Natural killer cell (primary cell): Measurements from ENCODE around the gene AXIN2. TPM values are rescaled to one million over a fixed set of nuclear protein-coding genes. Genes with fewer than 3 reads are reported as not detected.

Experiments used
- ATAC-seq, 3 donors: fragments of 150-1000 bp in 2 of 3; fragments of 200-7000 bp in 1 of 3; cut with Tn5 transposase; 1 replicate in 1 of 3; 2 replicates in 2 of 3; pipeline ENCODE4 v1.10.0; 2021; ENCODE audit warnings: mild to moderate bottlenecking in 2 of 3, moderate library complexity in 2 of 3
- DNase-seq, 2 donors: peaks; one replicate each; pipeline versions ENCODE4 v3.0.0 to v3.0.0-alpha.2; 2013 to 2021; ENCODE audit warnings: mixed read lengths in 1 of 2
- H3K27ac ChIP-seq: one replicate; pipeline ENCODE4 v1.5.1; 2013; ENCODE audit warnings: mild to moderate bottlenecking, low read length
- H3K27me3 ChIP-seq: one replicate; pipeline ENCODE4 v1.6.1; 2013; ENCODE audit warnings: low read length; ENCODE audit not compliant: control insufficient read depth, insufficient read depth
- H3K36me3 ChIP-seq: one replicate; pipeline ENCODE4 v1.6.1; 2013; ENCODE audit warnings: low read length; ENCODE audit not compliant: control insufficient read depth, insufficient read depth
- H3K4me1 ChIP-seq: one replicate; pipeline ENCODE4 v1.6.1; 2013; ENCODE audit warnings: low read length; ENCODE audit not compliant: control insufficient read depth, insufficient read depth
- H3K4me3 ChIP-seq: one replicate; pipeline ENCODE4 v1.5.1; 2013; ENCODE audit warnings: low read length
- H3K9me3 ChIP-seq: one replicate; pipeline ENCODE4 v1.6.1; 2013; ENCODE audit warnings: low read length; ENCODE audit not compliant: control insufficient read depth, insufficient read depth
- H3K27ac Mint-ChIP-seq, 2 donors: one replicate each; pipeline ENCODE4 v1.8.0; 2022; ENCODE audit warnings: mild to moderate bottlenecking in 2 of 2, mixed read lengths in 2 of 2, moderate library complexity in 1 of 2
- H3K27me3 Mint-ChIP-seq, 2 donors: one replicate each; pipeline ENCODE4 v1.8.0; 2022; ENCODE audit warnings: low read depth in 2 of 2, mixed read lengths in 2 of 2
- H3K36me3 Mint-ChIP-seq: one replicate; pipeline ENCODE4 v1.8.0; 2022; ENCODE audit warnings: mixed read lengths
- H3K4me1 Mint-ChIP-seq, 2 donors: one replicate each; pipeline ENCODE4 v1.8.0; 2022; ENCODE audit warnings: mixed read lengths in 2 of 2
- H3K4me3 Mint-ChIP-seq: one replicate; pipeline ENCODE4 v1.8.0; 2022; ENCODE audit warnings: mild to moderate bottlenecking, moderate library complexity, mixed read lengths
- H3K9me3 Mint-ChIP-seq, 2 donors: one replicate each; pipeline ENCODE4 v1.8.0; 2022; ENCODE audit warnings: mixed read lengths in 2 of 2
- CTCF ChIP-seq: fragments of 200-600 bp; IDR thresholded peaks from one replicate; pipeline ENCODE4 v1.8.0; 2022; ENCODE audit warnings: antibody characterized with exemption
- WGBS: methylation state at CpG from one replicate; pipeline ENCODE4 v1.1.7; 2013; ENCODE audit warnings: missing lambda C conversion rate; ENCODE audit not compliant: insufficient coverage; 5-methylcytosine and 5-hydroxymethylcytosine counted together
- intact Hi-C: fragments of 100-400 bp; cut with micrococcal nuclease; formaldehyde crosslinking; loops from one replicate; pipeline ENCODE4 v1.14.2; 2022
- total RNA-seq, 4 donors: library from RNA; stranded (reverse); fragments of 120-200 nt in 1 of 4; gene quantifications; one replicate each; pipeline versions ENCODE4 v1.2.3 to v1.2.4, GENCODE V29; 2013 to 2022

Gene AXIN2
- total RNA-seq, 3 donors from 2014 or later (not counting 1 experiment from before 2014, with no cell fraction given): 1.3 to 4.1 (median 1.7) TPM

DNA sequence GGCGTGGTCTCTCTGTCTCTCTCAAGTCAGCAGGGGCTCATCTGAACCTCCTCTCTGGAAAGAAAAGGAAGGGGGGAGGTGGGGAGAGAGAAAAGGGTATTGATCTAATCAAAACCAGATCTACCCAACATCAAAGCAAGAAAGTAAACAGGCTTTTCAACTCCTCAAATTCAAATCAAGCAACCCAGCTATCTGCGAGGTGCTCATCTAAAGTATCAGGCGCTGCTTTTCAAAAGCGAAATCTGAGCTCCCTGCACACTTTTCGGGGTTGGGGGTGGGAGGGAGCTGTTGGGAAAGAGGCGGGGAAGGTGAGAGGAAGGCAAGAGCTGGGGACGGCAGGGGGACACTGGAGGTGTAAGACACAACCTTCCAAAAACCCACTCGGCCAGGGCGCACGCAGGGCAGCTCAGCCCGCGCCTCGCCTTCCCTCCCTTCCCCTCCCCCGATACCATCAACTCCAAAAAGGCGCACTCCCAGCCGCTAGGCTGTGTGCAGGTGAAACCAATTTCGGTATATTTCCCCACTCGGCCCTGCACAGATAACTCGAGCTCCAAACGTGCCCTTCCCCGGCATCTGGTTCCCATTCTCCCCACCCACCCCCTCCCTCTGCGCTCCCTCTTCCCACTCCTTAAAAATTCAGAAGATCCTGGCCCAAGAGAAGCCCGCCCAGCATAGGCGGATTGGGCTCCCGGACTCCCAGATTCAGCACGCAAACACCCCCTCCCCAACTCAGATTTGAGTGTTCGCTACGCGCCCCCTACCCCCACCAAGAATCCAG is 2.6 kb downstream of the AXIN2 start:
- Histone ChIP-seq H3K27ac (no peak overlapping the region), H3K27me3 (peaks cover 8% of the 10 kb centered on the region), H3K36me3 (no peaks in the 10 kb centered on the region), H3K9me3 (no peaks in the 10 kb centered on the region), H3K4me1 (peaks cover 9% of the 10 kb centered on the region), H3K4me3 (peak overlapping the region; percentile 34)
- ATAC-seq: no peak
- Mint-ChIP-seq H3K9me3 (no peaks in the 10 kb centered on the region), H3K27ac (peak overlapping the region in 1 of 2 donors; percentile 7), H3K36me3 (no peaks in the 10 kb centered on the region), H3K4me3 (peak overlapping the region; percentile 76), H3K27me3 (peaks cover 9 to 15% of the 10 kb centered on the region in 2 donors), H3K4me1 (peaks cover 14 to 16% of the 10 kb centered on the region in 2 donors)
- TF ChIP-seq CTCF: no peak
- intact Hi-C loops: no loop called here
- peak in 1 of 2 donors; percentile 52 for DNase-seq
- WGBS: 10% methylated on average over 26 of the region's 29 CpGs

DNA sequence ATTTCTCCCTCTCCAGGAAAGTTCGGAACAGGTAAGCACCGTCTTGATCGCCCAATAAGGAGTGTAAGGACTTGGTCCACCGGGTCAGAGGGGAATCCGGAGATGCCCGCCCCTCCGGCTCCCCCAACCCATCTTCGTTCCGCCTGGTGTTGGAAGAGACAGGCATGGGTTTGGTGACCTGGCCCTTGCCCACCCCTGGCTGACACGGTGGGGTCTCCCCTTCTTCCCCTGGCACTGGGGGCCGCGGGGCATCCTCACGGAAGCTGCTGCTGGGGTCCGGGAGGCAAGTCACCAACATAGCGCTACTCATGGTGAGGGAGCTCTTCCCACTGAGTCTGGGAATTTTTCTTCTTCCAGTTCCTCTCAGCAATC is 3.2 kb downstream of the AXIN2 start:
- Histone ChIP-seq H3K9me3 (no peaks in the 10 kb centered on the region), H3K4me3 (no peak overlapping the region), H3K27ac (no peak overlapping the region), H3K4me1 (peaks cover 10% of the 10 kb centered on the region), H3K36me3 (no peaks in the 10 kb centered on the region), H3K27me3 (peaks cover 8% of the 10 kb centered on the region)
- Mint-ChIP-seq H3K4me3 (peak overlapping the region; percentile 31), H3K36me3 (no peaks in the 10 kb centered on the region), H3K27me3 (peaks cover 9 to 15% of the 10 kb centered on the region in 2 donors), H3K4me1 (peaks cover 14 to 16% of the 10 kb centered on the region in 2 donors), H3K9me3 (no peaks in the 10 kb centered on the region), H3K27ac (no peak overlapping the region)
- TF ChIP-seq CTCF: no peak
- intact Hi-C loops: no loop called here
- ATAC-seq (no peak), DNase-seq (no peak)
- WGBS: 63% methylated on average over 15 of the region's 15 CpGs

- Mint-ChIP-seq H3K27ac (no peak overlapping the region), H3K27me3 (peaks cover 9 to 15% of the 10 kb centered on the region in 2 donors), H3K4me1 (peaks cover 14 to 16% of the 10 kb centered on the region in 2 donors), H3K36me3 (no peaks in the 10 kb centered on the region), H3K4me3 (no peak overlapping the region), H3K9me3 (no peaks in the 10 kb centered on the region)
- Histone ChIP-seq H3K4me1 (peaks cover 10% of the 10 kb centered on the region), H3K9me3 (no peaks in the 10 kb centered on the region), H3K27ac (no peak overlapping the region), H3K27me3 (peaks cover 8% of the 10 kb centered on the region), H3K36me3 (no peaks in the 10 kb centered on the region), H3K4me3 (no peak overlapping the region)
- 79% methylated on average over 21 of the region's 21 CpGs for WGBS
- DNase-seq (peak in 1 of 2 donors; percentile 58), ATAC-seq (no peak)
- intact Hi-C loops: no loop called here
- TF ChIP-seq CTCF: no peak
Observed at GRCh38 chr17:65557349-65558310, 3.8 kb downstream of the AXIN2 start.
